Mucosa of descending colon (tissue), 3 donors: ENCODE results near the gene GET4. TPM values are rescaled to one million over a fixed set of nuclear protein-coding genes. Genes with fewer than 3 reads are reported as not detected.

Source experiments
- ATAC-seq: fragments of 200-7000 bp; cut with Tn5 transposase; one replicate; pipeline ENCODE4 v1.9.1; 2020; ENCODE audit warnings: mild to moderate bottlenecking, moderate library complexity
- DNase-seq, 3 donors: peaks; one replicate each; pipeline ENCODE4 v3.0.0-alpha.2; 2020
- H3K36me3 ChIP-seq: fragments of 200-600 bp; one replicate; pipeline ENCODE4 v1.8.0; 2021; ENCODE audit warnings: low read depth, mild to moderate bottlenecking
- H3K4me1 ChIP-seq: fragments of 200-600 bp; one replicate; pipeline ENCODE4 v1.8.0; 2021; ENCODE audit warnings: low read depth, mild to moderate bottlenecking
- H3K4me3 ChIP-seq: fragments of 200-600 bp; one replicate; pipeline ENCODE4 v1.8.0; 2021; ENCODE audit warnings: mild to moderate bottlenecking
- H3K9me3 ChIP-seq: fragments of 200-600 bp; one replicate; pipeline ENCODE4 v1.8.0; 2021; ENCODE audit warnings: mild to moderate bottlenecking
- CTCF ChIP-seq: fragments of 200-600 bp; IDR thresholded peaks from one replicate; pipeline ENCODE4 v1.8.0; 2022; ENCODE audit warnings: antibody characterized with exemption, mild to moderate bottlenecking
- intact Hi-C, 2 donors: fragments of 100-400 bp; cut with DNase I in 1 of 2; cut with micrococcal nuclease in 1 of 2; formaldehyde crosslinking; loops; one replicate each; pipeline versions ENCODE4 v1.11.0 to v1.11.1; 2022; cut with DNase I, micrococcal nuclease
- total RNA-seq, 3 donors: library from RNA; stranded (reverse); fragmentation: NEBNext Ultra II Directional in 2 of 3; extraction: Animal tissue kit (Norgen Biotek cat#: 25700) in 2 of 3; gene quantifications; one replicate each; pipeline versions ENCODE4 v1.2.1 to v1.2.4, GENCODE V29; 2021 to 2023
- donor health status: DM: no; HTN: no; CAD: no; lungs with moderate emphysema.
- donor health status: DM: no; HTN: no; CAD: no.
- donor health status: DM: no; HTN: yes; CAD: no.

The GET4 gene
- total RNA-seq, 3 donors from 2014 or later, result 36.9 to 48.8 (median 48.2) TPM

- ATAC-seq, result peak; percentile 40
- Histone ChIP-seq H3K36me3 (no peaks in the 10 kb centered on the region), H3K9me3 (no peaks in the 10 kb centered on the region), H3K4me1 (peaks cover 65% of the 10 kb centered on the region), H3K4me3 (no peak overlapping the region)
- intact Hi-C loops, result no loop called here
- DNase-seq, result peak; percentile 72 to 90 (median 80)
- TF ChIP-seq CTCF, result no peak
These were observed 49.2 kb downstream of the GET4 start for GRCh38 chr7:925601-926000.

- intact Hi-C loops, result no loop called here
- no peaks in the 10 kb centered on the region for H3K36me3 ChIP-seq
- no peak for TF ChIP-seq CTCF
- DNase-seq (peak; percentile 90 to 93 (median 91)), ATAC-seq (peak; percentile 75)
- H3K4me3 ChIP-seq, result no peak overlapping the region
- H3K4me1 ChIP-seq, result peaks cover 57% of the 10 kb centered on the region
- H3K9me3 ChIP-seq, result no peaks in the 10 kb centered on the region
These were observed 50.0 kb downstream of the GET4 start for GRCh38 chr7:926061-927030.

GRCh38 chr7:927031-927671 lies 50.8 kb downstream of the GET4 start:
- H3K36me3 ChIP-seq, result no peaks in the 10 kb centered on the region
- no peak for TF ChIP-seq CTCF
- intact Hi-C loops, result no loop called here
- no peak overlapping the region for H3K4me3 ChIP-seq
- peak; percentile 36 for ATAC-seq
- H3K4me1 ChIP-seq, result peaks cover 49% of the 10 kb centered on the region
- no peaks in the 10 kb centered on the region for H3K9me3 ChIP-seq
- peak; percentile 61 to 74 (median 71) for DNase-seq

GRCh38 chr7:929311-929711 lies 53.0 kb downstream of the GET4 start:
- no peak overlapping the region for H3K4me3 ChIP-seq
- TF ChIP-seq CTCF, result no peak
- DNase-seq (peak; percentile 7 to 37 (median 26)), ATAC-seq (no peak)
- intact Hi-C loops, result no loop called here
- H3K36me3 ChIP-seq, result no peaks in the 10 kb centered on the region
- H3K4me1 ChIP-seq, result peaks cover 32% of the 10 kb centered on the region
- H3K9me3 ChIP-seq, result no peaks in the 10 kb centered on the region

- ATAC-seq, result no peak
- intact Hi-C loops, result no loop called here
These were observed 54.8 kb downstream of the GET4 start for GRCh38 chr7:930975-931758.

More at GRCh38 chr7:930975-931758, 54.8 kb downstream of the GET4 start:
- TF ChIP-seq CTCF, result no peak
- Histone ChIP-seq H3K9me3 (no peaks in the 10 kb centered on the region), H3K4me1 (peaks cover 16% of the 10 kb centered on the region), H3K36me3 (no peaks in the 10 kb centered on the region), H3K4me3 (no peak overlapping the region)
- peak in 2 of 3 donors; percentile 8 to 25 for DNase-seq
